Brain microvascular endothelial cell (primary cell): ENCODE results near the gene CCR5.

Source experiments
- DNase-seq: peaks from one replicate; pipeline ENCODE4 v3.0.0-alpha.2; 2020
- H3K27ac ChIP-seq: fragments of 250-450 bp; sonication (Bioruptor Pico); 2 replicates; pipeline ENCODE4 v1.5.1; 2020; ENCODE audit warnings: mild to moderate bottlenecking, moderate library complexity
- H3K27me3 ChIP-seq: fragments of 250-450 bp; sonication (Bioruptor Pico); replicated peaks from 2 replicates; pipeline ENCODE4 v1.5.1; 2020; ENCODE audit warnings: mild to moderate bottlenecking
- H3K36me3 ChIP-seq: fragments of 250-450 bp; sonication (Bioruptor Pico); replicated peaks from 2 replicates; pipeline ENCODE4 v1.5.1; 2020; ENCODE audit warnings: mild to moderate bottlenecking
- H3K4me3 ChIP-seq: 2 replicates; pipeline ENCODE4 v1.5.1; 2011; ENCODE audit warnings: low read depth, mild to moderate bottlenecking, control low read depth, low read length, moderate library complexity
- CTCF ChIP-seq: IDR thresholded peaks from 2 replicates; pipeline ENCODE4 v1.5.1; 2011; ENCODE audit warnings: low read depth, mild to moderate bottlenecking, moderate library complexity, low read length, control low read depth, inconsistent platforms; ENCODE audit errors: missing control alignments
- in situ Hi-C: cut with HindIII; loops from 2 replicates; pipeline ENCODE4 v1.10.0; 2017; ENCODE audit warnings: low sequenced_read_pairs, low pct_ligation_motif_present

The CCR5 gene

GRCh38 chr3:46360907-46361306, 9.8 kb upstream of the CCR5 start:
- Histone ChIP-seq H3K4me3 (no peak overlapping the region), H3K27me3 (peaks cover 4% of the 10 kb centered on the region), H3K27ac (no peak overlapping the region), H3K36me3 (no peaks in the 10 kb centered on the region)
- in situ Hi-C loops = no loop called here
- DNase-seq = no peak
- TF ChIP-seq CTCF = no peak

DNA sequence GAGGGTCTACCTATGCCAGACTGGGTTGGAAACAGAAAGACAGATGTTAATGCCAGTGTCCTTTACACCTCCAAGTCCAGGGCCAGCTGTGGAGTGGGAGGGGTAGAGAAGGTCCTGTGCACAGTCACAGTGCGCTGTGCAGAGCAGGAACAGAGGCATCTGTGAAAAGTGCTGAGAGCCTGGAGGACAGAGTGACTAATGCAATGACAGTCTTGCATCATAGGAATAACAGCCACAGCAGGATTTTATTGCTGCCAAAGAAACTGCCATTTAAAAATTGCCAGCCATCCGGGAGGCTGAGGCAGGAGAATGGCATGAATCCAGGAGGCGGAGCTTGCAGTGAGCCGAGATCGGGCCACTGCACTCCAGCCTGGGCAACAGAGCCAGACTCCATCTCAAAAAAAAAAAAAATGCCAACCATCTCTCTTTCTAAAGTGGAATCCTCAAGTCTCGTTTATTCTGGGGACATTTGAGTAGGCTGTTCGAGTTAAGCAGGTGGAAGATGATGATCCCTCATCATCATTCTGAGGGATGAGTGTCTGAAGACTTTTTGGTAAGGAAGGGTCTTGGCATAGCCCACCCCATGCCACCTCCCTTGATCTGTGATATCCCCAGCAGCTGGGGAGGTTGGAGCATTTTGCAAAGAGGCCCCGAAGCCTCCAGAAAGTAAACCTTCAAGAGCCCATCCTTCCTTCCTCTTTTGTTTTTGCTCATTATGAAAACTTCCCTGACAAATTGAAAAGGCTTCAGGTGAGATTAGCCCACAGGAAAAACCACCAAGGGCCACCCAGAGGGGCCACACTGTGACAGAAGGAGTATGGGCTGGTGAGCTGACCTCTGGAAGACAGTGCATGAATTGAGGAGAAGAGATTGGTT, 9.1 kb upstream of the CCR5 start:
- in situ Hi-C loops = no loop called here
- Histone ChIP-seq H3K4me3 (no peak overlapping the region), H3K27ac (no peak overlapping the region), H3K36me3 (no peaks in the 10 kb centered on the region), H3K27me3 (peaks cover 5% of the 10 kb centered on the region)
- no peak for TF ChIP-seq CTCF
- DNase-seq = no peak

- in situ Hi-C loops = no loop called here
- peaks cover 15% of the 10 kb centered on the region for H3K27me3 ChIP-seq
- H3K4me3 ChIP-seq = no peak overlapping the region
- H3K36me3 ChIP-seq = no peaks in the 10 kb centered on the region
- no peak overlapping the region for H3K27ac ChIP-seq
- no peak for TF ChIP-seq CTCF
- DNase-seq = no peak
Measured at GRCh38 chr3:46365041-46365440, 5.7 kb upstream of the CCR5 start.

GRCh38 chr3:46365737-46366524, 4.8 kb upstream of the CCR5 start:
- Histone ChIP-seq H3K36me3 (no peaks in the 10 kb centered on the region), H3K4me3 (no peak overlapping the region), H3K27ac (no peak overlapping the region), H3K27me3 (peaks cover 15% of the 10 kb centered on the region)
- in situ Hi-C loops = no loop called here
- DNase-seq = no peak
- TF ChIP-seq CTCF = no peak

DNA sequence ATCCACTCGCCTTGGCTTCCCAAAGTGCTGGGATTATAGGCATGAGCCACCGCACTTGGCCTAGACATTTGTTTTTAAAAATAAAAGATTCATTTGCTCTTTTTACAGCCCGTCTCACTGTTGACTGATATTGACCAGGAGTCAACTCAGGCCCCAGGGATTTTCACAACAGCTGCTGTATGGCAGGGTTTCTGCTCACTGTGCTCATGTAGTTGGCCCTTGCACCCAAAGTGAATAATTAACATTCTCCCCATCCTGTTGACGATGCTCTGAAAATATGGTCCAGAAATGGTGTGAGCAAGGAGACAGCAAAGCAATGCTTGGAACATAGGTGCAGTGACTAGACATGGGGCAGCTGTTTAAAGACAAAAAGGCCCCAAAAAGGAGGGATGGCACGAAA, 2.9 kb upstream of the CCR5 start:
- no peak overlapping the region for H3K4me3 ChIP-seq
- H3K36me3 ChIP-seq = no peaks in the 10 kb centered on the region
- in situ Hi-C loops = no loop called here
- TF ChIP-seq CTCF = no peak
- no peak for DNase-seq
- H3K27me3 ChIP-seq = peaks cover 18% of the 10 kb centered on the region
- H3K27ac ChIP-seq = no peak overlapping the region
